DND-41 (cell line): ENCODE data around the gene MMP13.

Experiments used
- CTCF ChIP-seq: IDR thresholded peaks from 2 replicates; pipeline ENCODE4 v1.5.1; 2012; ENCODE audit warnings: borderline replicate concordance, low read length, moderate library complexity, mild to moderate bottlenecking; ENCODE audit not compliant: poor library complexity, severe bottlenecking; ENCODE audit errors: extremely low read depth
- EZH2 ChIP-seq: IDR thresholded peaks from 3 replicates; pipeline ENCODE4 v1.6.1; 2012; ENCODE audit warnings: borderline replicate concordance, low read depth, mild to moderate bottlenecking, moderate library complexity, low read length, inconsistent platforms; ENCODE audit not compliant: severe bottlenecking

- TF ChIP-seq CTCF (no peak), EZH2 (no peak)
Measured at GRCh38 chr11:102981324-102981910, 25.9 kb upstream of the MMP13 start.
